Right lung (tissue), 10 donors: Measurements from ENCODE around the gene ABRACL. TPM values are rescaled to one million over a fixed set of nuclear protein-coding genes. Genes with fewer than 3 reads are reported as not detected.
"Not testable (repeated sequence)": the region's sequence is repeated elsewhere in the genome, so short reads cannot be mapped to it uniquely, and the experiment has no call there.

Experiments used
- DNase-seq, 2 donors: peaks; one replicate each; pipeline ENCODE4 v3.0.0-alpha.2; 2013
- long read RNA-seq, 8 donors: transcript quantifications; one replicate each; lab custom pipeline, GENCODE V29; 2026
- polyA plus RNA-seq, 5 donors: library from polyadenylated mRNA; unstranded; fragments of 120-200 nt; gene quantifications; one replicate each; pipeline versions ENCODE4 v1.2.1 to v1.2.3, GENCODE V29; 2013; ENCODE audit warnings: inconsistent platforms in 1 of 5, low replicate concordance in 1 of 5; ENCODE audit not compliant: insufficient read length in 5 of 5, insufficient read depth in 1 of 5

ABRACL gene
- 10 to 100 TPM; 25.6 to 39.7 (median 28.7) TPM for polyA plus RNA-seq
- long read RNA-seq, donor 1, transcript ABRACL-201 (3 exons, 845 nt), result major isoform, 28 of 29 reads
- long read RNA-seq, donor 1, partial matches to known transcripts, result 0 of 29 reads
- long read RNA-seq, donor 1, other reads (novel, unspliced or antisense), result 0 of 29 reads
- long read RNA-seq, donor 2, transcript ABRACL-201 (3 exons, 845 nt), result major isoform, 21 of 21 reads
- long read RNA-seq, donor 2, partial matches to known transcripts, result 0 of 21 reads
- long read RNA-seq, donor 2, other reads (novel, unspliced or antisense), result 0 of 21 reads
- long read RNA-seq, donor 3, transcript ABRACL-201 (3 exons, 845 nt), result major isoform, 17 of 18 reads
- long read RNA-seq, donor 3, partial matches to known transcripts, result 0 of 18 reads
- long read RNA-seq, donor 3, other reads (novel, unspliced or antisense), result 0 of 18 reads
- long read RNA-seq, donor 4, transcript ABRACL-201 (3 exons, 845 nt), result major isoform, 14 of 27 reads
- long read RNA-seq, donor 4, partial matches to known transcripts, result 13 of 27 reads
- long read RNA-seq, donor 4, other reads (novel, unspliced or antisense), result 0 of 27 reads
- long read RNA-seq, donor 5, transcript ABRACL-201 (3 exons, 845 nt), result major isoform, 32 of 32 reads
- long read RNA-seq, donor 5, partial matches to known transcripts, result 0 of 32 reads
- long read RNA-seq, donor 5, other reads (novel, unspliced or antisense), result 0 of 32 reads
- long read RNA-seq, donor 6, transcript ABRACL-201 (3 exons, 845 nt), result major isoform, 22 of 22 reads
- long read RNA-seq, donor 6, partial matches to known transcripts, result 0 of 22 reads
- long read RNA-seq, donor 6, other reads (novel, unspliced or antisense), result 0 of 22 reads
- long read RNA-seq, donor 7, transcript ABRACL-201 (3 exons, 845 nt), result major isoform, 7 of 7 reads
- long read RNA-seq, donor 7, partial matches to known transcripts, result 0 of 7 reads
- long read RNA-seq, donor 7, other reads (novel, unspliced or antisense), result 0 of 7 reads
- long read RNA-seq, donor 8, transcript ABRACL-201 (3 exons, 845 nt), result major isoform, 9 of 9 reads
- long read RNA-seq, donor 8, partial matches to known transcripts, result 0 of 9 reads
- long read RNA-seq, donor 8, other reads (novel, unspliced or antisense), result 0 of 9 reads

- peak; percentile 48 to 58 for DNase-seq
Measured at GRCh38 chr6:139028658-139029469, at the start of gene ABRACL. ABRACL (plus strand) TSS chr6:139028745; CDS start chr6:139034161, 5,416 bp downstream.

DNA sequence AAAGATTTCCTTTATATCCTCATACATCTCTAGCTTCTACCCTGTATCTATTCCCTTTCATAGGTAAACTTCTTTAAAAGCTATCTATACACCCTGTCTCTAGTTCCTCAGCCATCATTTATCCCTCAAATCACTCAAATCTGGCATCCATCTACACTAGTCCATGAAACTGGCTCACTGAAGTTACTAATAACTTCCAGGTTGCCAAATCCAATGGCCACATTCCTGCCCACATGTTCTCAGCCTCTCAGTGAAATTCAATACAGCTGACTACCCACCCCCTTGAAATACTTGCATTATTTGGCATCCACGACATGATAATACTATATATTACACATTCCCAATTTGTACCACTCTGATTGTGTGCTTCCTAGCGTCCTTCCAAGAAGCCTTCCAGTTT, 49.2 kb upstream of the ABRACL start:
- DNase-seq, result no peak

- DNase-seq, result no peak
Measured at GRCh38 chr6:138979813-138980668, 48.5 kb upstream of the ABRACL start.

DNA sequence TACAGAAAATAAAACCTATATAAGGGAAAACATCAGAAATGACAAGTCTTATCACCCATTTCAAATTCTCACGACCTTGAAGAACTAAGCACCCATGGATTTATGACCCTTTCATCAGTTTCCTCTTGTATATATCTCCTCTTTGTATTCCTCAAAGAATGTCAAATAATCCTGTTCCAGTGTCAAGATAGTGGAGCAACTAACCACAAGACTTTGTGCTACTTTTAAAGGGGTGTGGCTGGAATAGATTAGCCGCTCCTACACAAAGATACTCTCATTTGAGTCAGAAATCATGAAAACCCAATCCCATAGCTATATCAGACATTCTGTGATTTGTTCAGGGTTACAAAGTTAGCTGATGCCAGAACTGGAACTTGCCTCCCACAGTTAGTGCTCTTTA, 47.1 kb upstream of the ABRACL start:
- DNase-seq, result no peak

GRCh38 chr6:138986578-138986977, 42.0 kb upstream of the ABRACL start:
- no peak for DNase-seq

GRCh38 chr6:138987080-138987642, 41.4 kb upstream of the ABRACL start:
- no peak for DNase-seq

DNA sequence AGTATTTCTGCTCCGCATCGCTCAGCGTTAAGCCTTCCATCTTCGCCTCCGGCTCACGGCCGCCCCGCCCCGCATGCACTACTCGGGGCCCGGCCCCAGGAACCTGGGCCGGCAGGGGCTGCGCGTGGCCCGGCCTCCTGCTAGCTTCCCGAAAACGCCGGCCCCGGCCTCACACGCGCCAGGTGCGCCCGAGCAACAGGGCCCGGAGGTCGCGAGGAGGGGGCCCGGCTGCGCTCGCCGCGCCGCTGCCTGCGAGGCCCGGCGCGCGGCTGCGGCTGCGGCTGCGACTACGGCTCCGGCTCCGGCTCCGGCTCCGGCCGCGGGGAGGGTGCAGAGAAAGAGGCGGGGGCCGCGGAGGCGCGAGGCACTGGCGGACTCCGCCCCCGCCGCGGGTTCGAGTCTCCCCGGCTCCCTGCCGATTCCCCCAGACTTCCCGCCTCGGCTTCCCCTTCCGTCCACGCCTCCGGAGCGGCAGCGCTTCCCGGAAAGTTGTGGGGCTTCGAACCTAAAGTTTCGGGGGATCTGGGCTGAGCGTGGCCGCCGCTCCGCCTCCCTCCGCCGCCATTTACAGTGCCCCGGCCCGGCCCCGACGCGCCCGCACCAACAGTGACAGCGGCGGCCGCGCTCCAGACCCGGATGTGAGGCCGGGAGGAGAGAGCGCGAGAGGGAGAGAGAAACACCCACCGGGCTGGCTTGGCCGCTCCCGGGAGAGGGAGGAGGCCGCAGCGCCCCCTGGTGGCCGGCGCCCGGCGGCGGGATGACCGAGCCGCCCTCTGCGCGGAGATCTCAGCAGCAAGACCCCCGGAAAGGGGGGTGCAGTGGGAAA, 40.7 kb upstream of the ABRACL start, which contains the start of gene REPS1:
Gene REPS1, minus strand, starts transcription at position 611 of the 826 bp plus-strand sequence. Its CDS starts 571 bp downstream, at position 40.
- peak; percentile 90 to 91 for DNase-seq

DNA sequence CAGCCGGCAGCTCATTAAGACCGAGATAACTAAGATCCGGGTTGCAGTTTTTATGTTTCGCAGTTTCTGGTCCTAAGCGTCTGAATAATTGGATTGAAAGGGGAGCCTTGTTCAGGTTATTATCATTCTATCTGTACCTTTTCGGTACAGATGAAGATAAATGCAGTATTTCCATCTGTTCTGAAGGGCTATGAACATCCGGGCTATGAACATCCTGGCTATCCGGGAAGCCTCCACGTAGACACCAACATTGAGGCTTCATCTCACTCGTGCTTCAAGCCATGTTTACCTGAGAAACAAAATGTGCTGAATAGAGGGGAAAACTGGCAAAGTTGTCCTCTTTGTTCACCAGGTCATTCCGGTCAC, 40.1 kb upstream of the ABRACL start:
- no peak for DNase-seq

DNA sequence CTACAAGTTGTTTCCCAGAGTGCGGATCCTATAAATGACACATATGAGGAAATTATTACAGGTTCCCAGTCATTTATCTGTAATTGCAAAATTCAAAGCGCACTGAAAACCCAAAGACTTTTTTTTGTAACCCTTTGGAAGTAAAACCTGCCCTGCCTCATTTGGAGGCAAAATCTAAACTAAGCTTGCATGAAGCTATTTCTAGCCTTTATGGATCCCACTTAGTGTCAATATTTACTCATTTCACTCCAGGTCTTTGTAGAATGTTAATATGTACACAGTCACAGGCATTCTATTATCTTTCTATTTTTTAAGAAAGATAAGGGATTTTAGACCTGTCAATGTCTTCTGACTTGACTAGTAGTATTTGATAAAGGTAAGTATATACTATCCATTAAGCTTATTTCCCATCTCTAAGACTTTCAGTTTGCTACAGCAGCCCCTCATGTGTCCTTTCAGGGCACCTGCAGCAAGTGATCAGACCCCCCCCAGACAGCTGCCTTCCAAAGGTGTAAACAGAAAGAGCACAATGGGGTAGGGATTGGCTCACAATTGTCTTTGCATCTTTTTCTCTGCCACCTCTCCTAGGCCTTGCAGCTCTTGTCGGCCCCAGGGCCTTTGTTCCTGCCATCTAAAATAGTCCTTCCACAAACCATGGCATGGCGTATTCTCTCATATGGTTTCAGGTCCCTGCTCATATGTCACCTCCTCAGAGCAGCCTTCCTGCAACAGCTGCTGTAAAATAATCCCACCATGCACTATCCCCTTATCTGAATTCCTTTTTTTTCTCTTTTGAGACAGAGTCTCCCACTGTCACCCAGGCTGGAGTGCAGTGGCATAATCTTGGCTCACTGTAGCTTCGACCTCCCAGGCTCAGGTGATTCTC, 39.2 kb upstream of the ABRACL start:
- DNase-seq, result no peak

DNA sequence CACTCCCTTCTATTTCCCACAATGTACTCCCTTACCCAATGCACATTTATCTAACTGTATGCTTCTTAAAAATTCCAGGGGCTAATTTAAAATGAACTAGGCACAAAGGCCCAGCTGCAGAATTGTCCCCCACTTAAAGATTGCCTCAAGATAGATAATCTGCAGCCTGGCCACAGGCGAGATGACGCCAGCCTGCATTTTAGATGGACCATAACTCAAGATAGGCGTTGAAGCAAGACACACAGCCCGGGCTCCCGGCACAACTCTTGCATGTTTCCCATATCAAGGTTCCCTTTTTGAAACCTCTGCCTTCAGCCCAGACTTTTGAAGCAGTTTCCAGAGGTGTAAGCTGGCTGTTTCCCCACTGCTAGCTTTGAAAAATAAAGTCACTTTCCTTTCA, 37.3 kb upstream of the ABRACL start:
- no peak for DNase-seq

DNA sequence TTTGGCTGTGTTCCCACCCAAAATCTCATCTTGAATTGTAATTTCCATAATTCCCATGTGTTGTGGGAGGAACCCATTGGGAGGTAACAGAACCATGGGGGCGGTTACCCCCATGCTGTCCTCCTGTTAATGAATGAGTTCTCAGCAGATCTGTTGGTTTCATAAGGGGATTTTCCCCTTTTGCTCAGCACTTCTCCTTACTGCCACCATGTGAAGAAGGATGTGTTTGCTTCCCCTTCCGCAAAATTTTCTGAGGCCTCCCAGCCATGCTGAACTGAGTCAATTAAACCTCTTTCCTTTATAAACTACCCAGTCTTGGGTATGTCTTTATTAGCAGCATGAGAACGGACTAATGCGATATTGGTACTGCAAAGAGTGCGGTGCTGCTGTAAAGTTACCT, 35.6 kb upstream of the ABRACL start:
- not testable (repeated sequence) for DNase-seq

GRCh38 chr6:138993410-138993809, 35.1 kb upstream of the ABRACL start:
- not testable (repeated sequence) for DNase-seq

DNA sequence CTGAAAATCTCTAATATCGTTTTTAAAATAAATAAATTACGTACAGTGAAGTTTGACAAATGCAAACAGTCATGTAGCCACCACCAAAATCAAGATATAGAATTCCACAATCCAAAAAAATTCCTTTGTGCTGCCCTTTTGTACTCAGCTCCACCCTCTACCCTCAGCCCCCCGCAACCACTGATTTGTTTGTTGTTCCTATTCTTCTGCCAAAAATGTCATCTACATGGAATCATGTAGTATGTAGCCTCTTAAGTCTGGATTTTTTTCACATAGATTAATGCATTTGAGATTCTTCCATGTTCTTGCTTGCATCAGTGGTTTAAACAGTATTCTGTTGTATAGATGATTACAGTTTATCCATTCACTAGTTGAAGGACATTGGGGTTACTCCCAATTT, 32.0 kb upstream of the ABRACL start:
- no peak for DNase-seq

DNA sequence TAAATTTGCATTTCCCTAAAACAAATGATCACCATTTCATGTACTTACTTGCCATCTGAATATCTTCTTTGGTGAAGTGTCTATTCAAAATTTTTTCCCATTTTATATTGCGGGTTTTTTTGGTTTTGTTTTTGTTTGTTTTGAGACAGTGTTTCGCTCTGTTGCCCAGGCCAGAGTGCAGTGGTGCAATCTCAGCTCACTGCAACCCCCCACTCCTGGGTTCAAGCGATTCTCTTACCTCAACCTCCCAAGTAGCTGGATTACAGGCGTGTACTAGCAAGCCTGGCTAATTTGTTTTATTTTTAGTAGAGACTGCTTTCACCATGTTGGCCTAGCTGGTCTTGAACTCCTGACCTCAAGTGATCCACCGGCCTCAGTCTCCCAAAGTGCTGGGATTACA, 31.4 kb upstream of the ABRACL start:
- DNase-seq, result no peak

- DNase-seq, result no peak
Measured at GRCh38 chr6:138999949-139000725, 28.4 kb upstream of the ABRACL start.

DNA sequence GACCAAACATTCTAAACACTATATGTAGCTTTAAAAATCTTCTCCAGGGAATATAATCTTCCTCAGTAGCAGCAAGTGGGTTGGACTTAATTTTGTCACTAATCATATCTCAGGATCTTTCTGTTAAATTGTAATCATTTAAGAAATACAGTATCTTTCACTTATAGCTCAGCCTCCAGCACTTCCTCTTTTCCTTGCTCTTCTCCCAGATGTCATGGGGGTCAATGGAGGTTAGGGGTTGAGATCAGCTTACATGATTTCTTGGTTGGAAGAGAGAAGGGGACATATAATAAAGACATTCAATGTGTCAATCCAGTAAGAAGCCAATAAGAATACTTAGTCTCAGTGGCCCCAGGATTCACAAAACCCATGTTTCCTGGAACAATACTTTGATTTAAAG, 24.8 kb upstream of the ABRACL start:
- no peak for DNase-seq

DNA sequence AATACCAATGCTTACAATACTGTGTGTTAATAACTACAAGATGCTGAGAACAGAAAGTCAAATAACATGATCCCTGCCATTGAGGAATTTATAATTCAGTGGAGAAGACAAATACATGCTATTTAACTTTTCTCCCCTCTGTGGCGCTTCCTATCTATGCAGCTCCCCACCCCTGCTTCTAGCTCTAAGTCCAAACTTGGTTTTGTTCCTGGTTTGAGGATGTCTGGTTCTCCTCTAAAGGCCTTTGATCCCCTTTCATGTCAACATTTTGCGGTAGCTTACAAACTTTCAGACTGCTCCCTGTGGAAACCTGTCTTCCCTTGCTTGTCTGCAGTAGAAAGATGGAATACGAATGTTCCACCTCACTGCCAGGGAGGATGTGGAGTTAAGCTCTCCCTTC, 22.1 kb upstream of the ABRACL start:
- DNase-seq, result no peak
